Cardiac fibroblast (primary cell): Measurements from ENCODE around the gene RRAS.
A peak's percentile ranks its signal among the peaks of the same experiment; 100 is the strongest.

ENCODE experiments used
- DNase-seq, 2 donors: peaks; one replicate each; pipeline versions ENCODE4 v3.0.0 to v3.0.0-alpha.2; 2010; ENCODE audit warnings: low read depth in 2 of 2
- H3K4me3 ChIP-seq, 2 donors: replicated peaks in 1 of 2; 1 replicate in 1 of 2; 2 replicates in 1 of 2; pipeline ENCODE4 v1.5.1; 2011; ENCODE audit warnings: low read depth in 2 of 2, low read length in 2 of 2, mild to moderate bottlenecking in 2 of 2, moderate library complexity in 1 of 2
- CTCF ChIP-seq: IDR thresholded peaks from one replicate; pipeline ENCODE4 v1.5.1; 2011; ENCODE audit warnings: low read depth, mild to moderate bottlenecking, low read length, inconsistent platforms

The RRAS gene

GRCh38 chr19:49676784-49677230 lies 36.9 kb upstream of the RRAS start:
- no peak for TF ChIP-seq CTCF
- DNase-seq = peak; percentile 100

GRCh38 chr19:49676136-49676783 lies 36.3 kb upstream of the RRAS start:
- no peak for TF ChIP-seq CTCF
- H3K4me3 ChIP-seq = peak overlapping the region; percentile 35 to 43
- DNase-seq = peak; percentile 97 to 98

More at GRCh38 chr19:49676784-49677230, 36.9 kb upstream of the RRAS start:
- peak overlapping the region; percentile 100 for H3K4me3 ChIP-seq

DNA sequence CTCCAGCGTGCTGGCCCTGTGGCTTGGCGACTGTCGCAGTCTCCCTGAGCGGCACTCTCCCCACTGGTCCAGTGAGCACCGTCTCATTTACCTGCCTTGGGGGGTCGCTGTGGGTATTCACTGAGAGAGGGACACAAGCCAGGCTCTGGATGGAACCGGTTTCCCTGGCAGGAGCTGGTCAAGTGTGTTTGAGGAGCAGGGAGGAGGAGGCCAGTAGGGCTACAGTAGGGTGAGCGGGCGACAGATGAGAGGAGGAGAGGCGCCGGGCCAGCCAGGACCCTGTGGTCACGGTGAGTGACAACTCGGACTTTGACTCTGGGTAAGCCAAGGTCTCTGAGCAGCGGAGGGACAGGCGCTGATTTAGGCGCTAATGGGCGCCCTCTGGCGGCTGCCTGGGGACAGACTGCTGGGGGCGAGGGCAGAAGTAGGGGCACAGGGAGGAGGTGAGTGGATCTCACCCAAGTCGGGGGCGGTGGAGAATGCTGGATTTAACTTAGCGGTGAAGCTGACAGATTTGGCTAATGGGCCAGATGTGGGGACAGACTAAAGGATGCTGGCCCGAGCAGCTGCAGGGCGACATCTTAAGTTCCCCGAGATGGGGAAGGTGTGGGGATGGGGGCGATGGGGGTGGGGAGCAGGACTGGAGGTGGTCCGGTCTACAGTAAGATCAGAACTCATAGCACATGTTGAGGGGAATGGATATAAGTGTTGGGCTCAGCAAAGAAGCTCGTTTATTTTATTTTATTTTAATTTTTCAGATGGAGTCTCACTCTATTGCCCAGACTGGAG lies 32.4 kb upstream of the RRAS start:
- peak; percentile 72 to 77 for DNase-seq
- TF ChIP-seq CTCF = peak; percentile 97
- H3K4me3 ChIP-seq = no peak overlapping the region

GRCh38 chr19:49669516-49669915 lies 29.6 kb upstream of the RRAS start:
- TF ChIP-seq CTCF = no peak
- no peak for DNase-seq
- H3K4me3 ChIP-seq = no peak overlapping the region

GRCh38 chr19:49667473-49667872 lies 27.5 kb upstream of the RRAS start:
- H3K4me3 ChIP-seq = no peak overlapping the region
- no peak for DNase-seq
- no peak for TF ChIP-seq CTCF

GRCh38 chr19:49666120-49666444 lies 26.1 kb upstream of the RRAS start:
- no peak for DNase-seq
- H3K4me3 ChIP-seq = peak overlapping the region; percentile 72 to 88
- no peak for TF ChIP-seq CTCF
